HG03575 (cell line): ENCODE results near the gene REEP1.
"Not testable (repeated sequence)": the region's sequence is repeated elsewhere in the genome, so short reads cannot be mapped to it uniquely, and the experiment has no call there.

Source experiments
- ATAC-seq: cut with Tn5 transposase; IDR thresholded peaks from one replicate; pipeline ENCODE4 v1.9.1; 2021; ENCODE audit not compliant: unreplicated experiment, insufficient number of reproducible peaks, low FRiP score; ENCODE audit errors: extremely low read depth

Gene REEP1

GRCh38 chr2:86214503-86214832 lies 123.0 kb downstream of the REEP1 start:
- no peak for ATAC-seq

GRCh38 chr2:86213699-86214502 lies 123.5 kb downstream of the REEP1 start:
- ATAC-seq, result no peak

DNA sequence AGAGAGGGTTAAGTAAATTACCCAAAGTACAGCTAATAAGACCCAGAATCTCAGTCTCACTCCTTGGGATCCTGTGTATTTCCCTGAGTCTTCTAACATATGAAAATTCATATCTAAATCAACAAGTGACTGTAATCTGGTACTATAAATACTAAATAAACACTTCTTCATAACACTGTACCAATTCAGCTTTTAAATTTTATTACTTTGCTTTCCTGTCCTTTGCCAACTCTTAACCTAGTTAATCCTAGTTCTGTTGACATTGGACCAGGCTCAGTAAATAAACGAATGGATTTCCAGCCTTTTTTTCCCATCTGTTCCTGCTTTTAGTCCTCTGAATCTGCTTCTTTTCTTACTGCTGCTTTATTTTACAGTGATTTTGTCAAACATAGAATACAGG lies 124.4 kb downstream of the REEP1 start:
- no peak for ATAC-seq

GRCh38 chr2:86211796-86212188 lies 125.6 kb downstream of the REEP1 start:
- no peak for ATAC-seq

DNA sequence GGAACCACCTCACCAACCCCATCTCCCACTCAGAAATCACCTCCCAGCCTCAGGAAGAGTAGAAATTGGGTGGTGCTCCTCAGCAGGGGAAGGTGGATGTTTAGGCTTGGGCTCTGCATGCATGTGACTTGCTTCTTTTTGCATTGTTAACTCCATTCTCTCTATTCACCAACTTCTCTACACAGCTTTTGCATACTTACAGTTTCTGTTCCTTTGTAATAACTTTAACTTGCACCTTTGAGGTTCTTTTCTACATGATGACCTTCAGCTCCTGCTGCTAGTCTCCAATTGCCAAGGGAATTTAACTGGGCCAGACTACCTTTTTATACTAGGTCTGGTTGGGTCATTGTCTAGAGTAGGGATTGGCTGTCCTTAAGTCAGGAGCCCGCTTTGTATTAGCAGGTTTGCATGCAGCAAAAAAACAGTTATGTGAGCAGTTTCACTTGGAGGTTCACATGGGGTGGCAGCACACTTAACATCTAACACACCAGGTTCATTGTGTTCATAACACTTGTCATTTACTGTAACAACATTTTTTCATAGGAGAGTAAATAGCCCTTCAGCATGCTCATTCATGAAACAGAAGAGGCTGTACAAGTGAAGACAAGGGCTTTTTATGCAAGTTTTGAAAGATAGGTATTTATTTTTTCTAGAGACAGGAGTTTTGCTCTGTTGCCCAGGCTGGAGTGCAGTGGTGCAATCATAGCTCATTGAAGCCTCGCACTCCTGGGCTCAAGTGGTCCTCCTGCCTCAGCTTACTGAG lies 126.2 kb downstream of the REEP1 start:
- no peak for ATAC-seq

- ATAC-seq, result no peak
These were observed 133.0 kb downstream of the REEP1 start for GRCh38 chr2:86204458-86204857.

- ATAC-seq, result no peak
These were observed 133.8 kb downstream of the REEP1 start for GRCh38 chr2:86203614-86204013.

- no peak for ATAC-seq
These were observed 134.7 kb downstream of the REEP1 start for GRCh38 chr2:86202702-86203101.

DNA sequence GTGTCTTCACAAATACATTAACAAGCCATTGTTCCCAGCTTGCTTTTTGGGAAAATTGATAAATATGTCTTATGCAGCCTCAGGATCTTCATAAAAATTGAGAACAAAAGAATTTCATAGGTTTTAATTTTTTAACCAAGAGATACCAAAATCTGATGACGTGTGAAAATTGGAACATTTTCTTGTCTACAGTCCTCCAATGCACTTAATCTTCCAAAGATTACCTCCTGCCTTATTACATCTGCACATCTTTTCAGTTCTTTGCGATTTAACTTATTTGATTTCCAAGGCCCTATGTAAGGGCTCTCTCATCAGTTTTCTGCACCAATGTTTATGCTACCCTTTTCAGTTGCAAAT lies 135.1 kb downstream of the REEP1 start:
- no peak for ATAC-seq

DNA sequence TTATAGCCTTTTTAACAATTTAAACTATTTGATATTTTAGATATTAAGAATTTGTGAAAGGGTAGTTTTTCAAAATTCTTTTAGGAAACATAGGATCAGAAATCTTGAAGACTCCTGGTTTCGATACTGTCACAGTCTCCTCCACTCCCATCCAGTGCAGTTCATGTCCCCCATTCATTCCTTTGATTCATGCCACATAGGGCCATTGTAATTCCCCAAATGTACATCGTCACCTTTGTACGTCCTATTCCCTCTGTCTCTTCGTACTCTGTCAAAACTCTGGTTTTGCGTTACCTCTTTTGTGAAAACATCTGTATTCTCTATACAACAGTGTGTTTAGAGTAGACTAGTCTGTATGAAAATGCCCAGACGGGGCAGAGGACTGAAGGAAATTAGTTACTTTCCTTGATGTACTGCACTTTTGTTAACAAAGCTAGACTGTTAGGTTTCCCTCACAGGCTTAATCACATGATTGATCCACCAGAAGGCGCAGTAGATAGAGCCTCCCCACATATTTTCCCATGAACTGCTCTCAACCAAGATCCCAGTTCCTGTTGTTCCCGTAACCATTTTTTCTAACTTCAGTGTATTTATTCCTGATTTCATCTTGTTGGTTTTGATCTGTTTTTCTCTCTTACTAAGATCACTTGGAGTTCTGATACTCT lies 135.6 kb downstream of the REEP1 start:
- ATAC-seq, result no peak

- not testable (repeated sequence) for ATAC-seq
These were observed 136.9 kb downstream of the REEP1 start for GRCh38 chr2:86200564-86200963.

- ATAC-seq, result no peak
These were observed 137.6 kb downstream of the REEP1 start for GRCh38 chr2:86199834-86200177.

GRCh38 chr2:86195808-86196387 lies 141.5 kb downstream of the REEP1 start:
- ATAC-seq, result no peak

DNA sequence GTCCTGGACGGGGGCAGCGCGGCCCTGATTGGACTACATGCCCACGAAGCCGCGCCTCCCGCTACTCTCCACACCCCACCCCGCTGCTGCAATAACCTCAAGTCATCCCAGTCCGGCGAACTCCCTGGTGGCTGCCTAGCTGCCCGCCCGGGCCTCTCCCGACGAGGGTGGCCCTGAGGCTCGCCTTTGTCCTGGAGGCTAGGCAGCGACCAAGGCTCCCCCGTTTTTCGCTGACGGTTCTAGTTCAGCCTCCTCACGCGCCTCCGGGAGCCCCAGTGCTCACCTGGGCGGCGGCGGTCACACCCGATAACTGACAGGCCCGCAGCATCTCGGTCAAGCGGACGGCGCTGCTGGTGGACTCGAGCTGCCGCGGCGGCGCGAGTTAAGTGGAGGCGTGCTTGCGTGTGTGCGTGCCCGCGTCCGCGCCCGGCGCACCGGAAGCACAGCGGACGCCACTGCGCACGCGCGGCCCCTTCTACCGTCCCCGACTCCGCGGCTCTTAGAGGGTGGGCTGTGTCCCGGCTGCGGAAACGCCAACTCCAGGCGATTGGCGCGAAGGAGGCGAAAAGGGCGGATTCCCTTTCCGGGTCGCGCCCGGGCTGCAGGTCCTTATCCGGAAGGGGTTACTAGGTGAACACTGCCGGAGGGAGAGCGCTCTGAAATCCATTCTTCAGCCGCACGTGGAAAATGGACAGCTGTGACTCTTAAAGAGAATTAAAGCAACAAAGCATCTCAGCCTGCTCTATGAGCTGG lies 142.2 kb downstream of the REEP1 start, which contains the start of gene IMMT:
IMMT (minus strand) TSS at position 408 of the 753 bp plus-strand sequence; CDS start at position 328, 80 bp downstream.
- peak; percentile 63 for ATAC-seq

GRCh38 chr2:86194751-86195054 lies 142.7 kb downstream of the REEP1 start:
- no peak for ATAC-seq

- no peak for ATAC-seq
These were observed 143.4 kb downstream of the REEP1 start for GRCh38 chr2:86193901-86194567.

GRCh38 chr2:86189782-86190416 lies 147.5 kb downstream of the REEP1 start:
- ATAC-seq, result no peak

- no peak for ATAC-seq
These were observed 151.0 kb downstream of the REEP1 start for GRCh38 chr2:86186431-86186830.
